DOHH2 (cell line): Measurements from ENCODE around the gene EXOC7.

ENCODE experiments used
- EZH2phosphoT487 ChIP-seq: fragments of 200-600 bp; sonication (generic); IDR thresholded peaks from 2 replicates; pipeline ENCODE4 v1.6.1; 2017; ENCODE audit warnings: borderline replicate concordance, mild to moderate bottlenecking, antibody characterized with exemption, low read length, moderate library complexity, mixed read lengths
- TF ChIP-seq, protein P1 (sequence below): fragments of 200-600 bp; sonication (generic); IDR thresholded peaks from one replicate; pipeline ENCODE4 v1.5.1; 2014; ENCODE audit warnings: antibody characterized with exemption, mild to moderate bottlenecking, low read depth, low read length; ENCODE audit not compliant: poor library complexity, severe bottlenecking

DNA sequence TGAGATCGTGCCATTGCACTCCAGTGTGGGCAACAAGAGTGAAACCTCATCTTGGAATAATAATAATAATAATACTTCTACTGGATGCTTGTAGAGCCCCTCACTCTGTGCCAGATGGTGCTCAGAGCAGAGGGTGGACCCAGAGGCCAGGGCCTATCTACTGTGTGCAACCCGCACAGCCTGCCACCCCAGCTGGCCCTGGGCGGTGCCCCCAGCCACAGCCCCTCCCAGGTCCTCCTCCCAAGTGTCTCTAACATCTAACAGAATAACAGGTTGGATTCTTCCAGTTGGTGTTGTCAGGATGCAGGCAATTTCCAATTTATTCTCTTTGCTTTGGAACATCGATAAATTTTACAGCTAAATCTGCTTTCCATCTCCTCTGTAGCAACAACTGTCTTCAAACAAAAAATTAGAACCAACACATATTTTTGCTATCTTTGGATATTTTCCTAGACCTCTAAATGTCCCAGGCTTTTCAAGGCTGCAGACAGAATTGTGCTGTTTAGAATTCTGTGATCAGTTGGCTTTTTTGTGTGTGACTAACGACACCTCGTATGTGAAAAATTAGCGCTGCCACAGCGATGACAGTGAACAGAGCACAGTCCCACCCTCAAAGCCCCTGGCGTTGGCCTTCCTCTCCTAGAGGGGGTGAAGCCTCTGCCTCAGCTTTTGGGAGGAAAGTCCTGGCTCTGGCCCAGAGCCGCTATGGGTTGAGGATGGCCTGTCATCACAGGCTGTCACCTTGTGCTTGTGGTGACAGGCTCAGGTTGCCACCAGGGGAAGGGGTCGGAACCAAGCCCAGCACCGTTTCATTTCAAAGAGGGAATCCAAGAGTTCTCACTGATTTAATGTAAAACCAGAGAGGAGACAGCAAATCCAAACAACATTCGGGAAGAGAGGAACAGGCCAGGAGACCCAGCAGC lies 68.9 kb downstream of the EXOC7 start:
- TF ChIP-seq, protein P1, sequence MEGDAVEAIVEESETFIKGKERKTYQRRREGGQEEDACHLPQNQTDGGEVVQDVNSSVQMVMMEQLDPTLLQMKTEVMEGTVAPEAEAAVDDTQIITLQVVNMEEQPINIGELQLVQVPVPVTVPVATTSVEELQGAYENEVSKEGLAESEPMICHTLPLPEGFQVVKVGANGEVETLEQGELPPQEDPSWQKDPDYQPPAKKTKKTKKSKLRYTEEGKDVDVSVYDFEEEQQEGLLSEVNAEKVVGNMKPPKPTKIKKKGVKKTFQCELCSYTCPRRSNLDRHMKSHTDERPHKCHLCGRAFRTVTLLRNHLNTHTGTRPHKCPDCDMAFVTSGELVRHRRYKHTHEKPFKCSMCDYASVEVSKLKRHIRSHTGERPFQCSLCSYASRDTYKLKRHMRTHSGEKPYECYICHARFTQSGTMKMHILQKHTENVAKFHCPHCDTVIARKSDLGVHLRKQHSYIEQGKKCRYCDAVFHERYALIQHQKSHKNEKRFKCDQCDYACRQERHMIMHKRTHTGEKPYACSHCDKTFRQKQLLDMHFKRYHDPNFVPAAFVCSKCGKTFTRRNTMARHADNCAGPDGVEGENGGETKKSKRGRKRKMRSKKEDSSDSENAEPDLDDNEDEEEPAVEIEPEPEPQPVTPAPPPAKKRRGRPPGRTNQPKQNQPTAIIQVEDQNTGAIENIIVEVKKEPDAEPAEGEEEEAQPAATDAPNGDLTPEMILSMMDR, result no peak
- no peak for TF ChIP-seq EZH2phosphoT487
